ENCODE results near the gene NTRK3.
"Not testable (repeated sequence)": the region's sequence is repeated elsewhere in the genome, so short reads cannot be mapped to it uniquely, and the experiment has no call there.

The NTRK3 gene

GRCh38 chr15:88048755-88049154 is 207.8 kb downstream of the NTRK3 start:
- H3K4me3 ChIP-seq (ENCODE audit: insufficient read depth, low read depth, low read length): no peak overlapping the region

DNA sequence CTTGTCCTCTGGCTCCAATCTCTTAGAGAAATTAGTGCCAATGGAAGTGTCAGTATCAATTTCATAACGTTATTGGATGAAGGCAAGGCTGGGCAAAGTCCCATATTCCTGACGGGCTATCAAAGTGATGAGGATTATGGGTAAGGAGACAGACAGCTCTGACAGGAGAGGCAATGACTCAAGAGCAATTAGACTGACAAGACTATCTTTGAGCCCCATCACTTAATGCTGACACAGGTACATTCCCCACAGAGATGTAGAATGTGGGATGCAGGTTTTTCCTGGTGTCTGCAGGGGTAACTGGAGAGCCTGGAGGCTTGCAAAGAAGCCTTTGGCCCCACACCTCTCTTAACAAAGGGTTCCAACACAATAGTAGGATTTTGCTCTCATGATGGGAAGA is 208.3 kb downstream of the NTRK3 start:
- Histone ChIP-seq H3K4me3 (ENCODE audit: insufficient read depth, low read depth, low read length) (no peak overlapping the region), H3K4me1 (ENCODE audit: control insufficient read depth, insufficient read depth, low read length) (no peaks in the 10 kb centered on the region), H3K27ac (ENCODE audit: insufficient read depth, low read depth, low read length, poor library complexity, severe bottlenecking) (no peak overlapping the region), H3K27me3 (ENCODE audit: control insufficient read depth, insufficient read depth, low read length, poor library complexity, severe bottlenecking) (no peaks in the 10 kb centered on the region), H3K36me3 (ENCODE audit: control insufficient read depth, insufficient read depth, low read length) (no peaks in the 10 kb centered on the region), H3K9me3 (ENCODE audit: control insufficient read depth, low read length) (no peaks in the 10 kb centered on the region)
- 90 to 94% methylated on average over 2 of the region's 2 CpGs for WGBS, 2 experiments

More at GRCh38 chr15:88048755-88049154, 207.8 kb downstream of the NTRK3 start:
- H3K4me1 ChIP-seq (ENCODE audit: control insufficient read depth, insufficient read depth, low read length): no peaks in the 10 kb centered on the region
- no peaks in the 10 kb centered on the region for H3K9me3 ChIP-seq (ENCODE audit: control insufficient read depth, low read length)
- H3K36me3 ChIP-seq (ENCODE audit: control insufficient read depth, insufficient read depth, low read length): no peaks in the 10 kb centered on the region
- no peak overlapping the region for H3K27ac ChIP-seq (ENCODE audit: insufficient read depth, low read depth, low read length, poor library complexity, severe bottlenecking)
- no peaks in the 10 kb centered on the region for H3K27me3 ChIP-seq (ENCODE audit: control insufficient read depth, insufficient read depth, low read length, poor library complexity, severe bottlenecking)
- WGBS, 2 experiments: 97 to 98% methylated on average over 3 of the region's 3 CpGs

DNA sequence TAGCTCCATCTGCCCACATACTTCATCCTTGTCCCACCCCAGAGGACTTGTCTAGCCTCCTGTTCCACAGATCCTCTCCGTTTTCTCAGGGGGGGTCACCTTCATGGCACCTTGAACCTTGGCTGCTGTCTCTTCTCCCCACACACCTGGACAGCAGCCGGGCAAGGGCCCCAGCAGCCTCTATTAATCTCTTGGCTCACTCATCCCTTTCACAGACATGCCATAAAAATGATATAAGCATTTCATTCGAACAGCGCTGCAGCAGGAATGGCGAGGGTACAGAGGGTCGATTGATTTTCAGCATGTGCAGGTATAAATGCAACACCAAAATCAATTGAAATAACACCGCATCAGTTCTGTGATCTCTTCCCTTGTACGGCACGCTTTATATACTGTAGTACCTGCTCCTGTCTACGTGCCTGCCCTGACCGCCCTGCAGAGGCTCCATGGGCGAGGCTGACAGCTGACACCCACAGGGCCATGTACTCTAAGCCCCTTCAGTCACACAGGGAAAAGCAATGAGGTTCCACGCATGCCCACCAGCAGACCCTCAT is 209.9 kb downstream of the NTRK3 start:
- Histone ChIP-seq H3K36me3 (ENCODE audit: control insufficient read depth, insufficient read depth, low read length) (no peaks in the 10 kb centered on the region), H3K9me3 (ENCODE audit: control insufficient read depth, low read length) (no peaks in the 10 kb centered on the region), H3K27me3 (ENCODE audit: control insufficient read depth, insufficient read depth, low read length, poor library complexity, severe bottlenecking) (no peaks in the 10 kb centered on the region), H3K27ac (ENCODE audit: insufficient read depth, low read depth, low read length, poor library complexity, severe bottlenecking) (no peak overlapping the region), H3K4me3 (ENCODE audit: insufficient read depth, low read depth, low read length) (no peak overlapping the region), H3K4me1 (ENCODE audit: control insufficient read depth, insufficient read depth, low read length) (no peaks in the 10 kb centered on the region)
- WGBS, 2 experiments: 91 to 92% methylated on average over 13 of the region's 13 CpGs

GRCh38 chr15:88043396-88043795 is 213.1 kb downstream of the NTRK3 start:
- Histone ChIP-seq H3K4me3 (ENCODE audit: insufficient read depth, low read depth, low read length) (no peak overlapping the region), H3K36me3 (ENCODE audit: control insufficient read depth, insufficient read depth, low read length) (no peaks in the 10 kb centered on the region), H3K9me3 (ENCODE audit: control insufficient read depth, low read length) (no peaks in the 10 kb centered on the region), H3K27ac (ENCODE audit: insufficient read depth, low read depth, low read length, poor library complexity, severe bottlenecking) (no peak overlapping the region), H3K4me1 (ENCODE audit: control insufficient read depth, insufficient read depth, low read length) (no peaks in the 10 kb centered on the region), H3K27me3 (ENCODE audit: control insufficient read depth, insufficient read depth, low read length, poor library complexity, severe bottlenecking) (no peaks in the 10 kb centered on the region)
- WGBS, 2 experiments: 90 to 95% methylated on average over 1 of the region's 1 CpG

GRCh38 chr15:88042047-88042446 is 214.5 kb downstream of the NTRK3 start:
- no peak overlapping the region for H3K4me3 ChIP-seq (ENCODE audit: insufficient read depth, low read depth, low read length)
- no peaks in the 10 kb centered on the region for H3K27me3 ChIP-seq (ENCODE audit: control insufficient read depth, insufficient read depth, low read length, poor library complexity, severe bottlenecking)
- WGBS, 2 experiments: 94 to 96% methylated on average over 5 of the region's 5 CpGs
- H3K4me1 ChIP-seq (ENCODE audit: control insufficient read depth, insufficient read depth, low read length): no peaks in the 10 kb centered on the region
- no peak overlapping the region for H3K27ac ChIP-seq (ENCODE audit: insufficient read depth, low read depth, low read length, poor library complexity, severe bottlenecking)
- H3K9me3 ChIP-seq (ENCODE audit: control insufficient read depth, low read length): no peaks in the 10 kb centered on the region
- H3K36me3 ChIP-seq (ENCODE audit: control insufficient read depth, insufficient read depth, low read length): no peaks in the 10 kb centered on the region

DNA sequence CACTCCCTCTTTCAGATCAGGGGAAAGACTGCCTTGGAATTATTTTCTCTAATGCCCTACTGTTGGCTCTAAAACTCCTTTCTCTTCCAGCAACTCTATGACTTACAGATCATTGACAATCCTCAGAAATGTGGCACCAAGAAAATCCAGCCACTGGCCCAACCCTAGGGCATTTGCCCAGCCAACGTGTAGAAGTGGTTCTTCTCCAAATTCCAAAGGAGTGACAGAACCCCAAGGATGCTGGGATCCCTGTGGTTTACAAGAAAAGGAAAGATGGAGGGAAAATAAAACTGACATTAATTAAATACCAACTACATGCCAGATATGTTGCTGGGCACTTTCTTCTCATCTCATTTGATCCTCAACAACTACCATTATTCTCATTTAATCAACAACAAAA is 216.0 kb downstream of the NTRK3 start:
- 70 to 75% methylated on average over 1 of the region's 1 CpG for WGBS, 2 experiments

DNA sequence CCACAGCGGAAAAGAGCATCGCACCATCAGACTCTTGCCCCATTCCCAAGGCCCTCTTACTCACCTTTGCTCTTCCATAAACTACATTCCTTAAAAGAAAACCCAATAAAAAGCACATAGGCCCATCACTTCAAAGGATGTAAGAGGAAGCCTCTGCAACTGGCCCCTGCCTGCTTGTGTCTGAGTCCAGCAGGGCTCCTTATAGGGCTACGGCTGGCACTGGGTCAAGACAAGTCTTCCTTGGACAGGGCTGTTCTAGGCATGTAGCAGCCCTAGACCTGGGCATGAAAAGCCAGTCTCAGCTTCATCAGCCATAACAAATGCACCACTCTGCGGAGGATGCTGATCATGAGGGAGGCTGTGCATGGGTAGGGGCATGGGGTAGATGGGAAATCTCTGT is 218.3 kb downstream of the NTRK3 start:
- no peaks in the 10 kb centered on the region for H3K36me3 ChIP-seq (ENCODE audit: control insufficient read depth, insufficient read depth, low read length)
- 84 to 86% methylated on average over 3 to 4 of the region's 4 CpGs for WGBS, 2 experiments
- H3K27ac ChIP-seq (ENCODE audit: insufficient read depth, low read depth, low read length, poor library complexity, severe bottlenecking): no peak overlapping the region
- H3K4me1 ChIP-seq (ENCODE audit: control insufficient read depth, insufficient read depth, low read length): no peaks in the 10 kb centered on the region
- no peak overlapping the region for H3K4me3 ChIP-seq (ENCODE audit: insufficient read depth, low read depth, low read length)
- no peaks in the 10 kb centered on the region for H3K27me3 ChIP-seq (ENCODE audit: control insufficient read depth, insufficient read depth, low read length, poor library complexity, severe bottlenecking)
- no peaks in the 10 kb centered on the region for H3K9me3 ChIP-seq (ENCODE audit: control insufficient read depth, low read length)

More for the DNA sequence above, 216.0 kb downstream of the NTRK3 start:
- Histone ChIP-seq H3K4me3 (ENCODE audit: insufficient read depth, low read depth, low read length) (no peak overlapping the region), H3K27ac (ENCODE audit: insufficient read depth, low read depth, low read length, poor library complexity, severe bottlenecking) (no peak overlapping the region), H3K4me1 (ENCODE audit: control insufficient read depth, insufficient read depth, low read length) (no peaks in the 10 kb centered on the region), H3K9me3 (ENCODE audit: control insufficient read depth, low read length) (no peaks in the 10 kb centered on the region), H3K36me3 (ENCODE audit: control insufficient read depth, insufficient read depth, low read length) (no peaks in the 10 kb centered on the region), H3K27me3 (ENCODE audit: control insufficient read depth, insufficient read depth, low read length, poor library complexity, severe bottlenecking) (no peaks in the 10 kb centered on the region)

DNA sequence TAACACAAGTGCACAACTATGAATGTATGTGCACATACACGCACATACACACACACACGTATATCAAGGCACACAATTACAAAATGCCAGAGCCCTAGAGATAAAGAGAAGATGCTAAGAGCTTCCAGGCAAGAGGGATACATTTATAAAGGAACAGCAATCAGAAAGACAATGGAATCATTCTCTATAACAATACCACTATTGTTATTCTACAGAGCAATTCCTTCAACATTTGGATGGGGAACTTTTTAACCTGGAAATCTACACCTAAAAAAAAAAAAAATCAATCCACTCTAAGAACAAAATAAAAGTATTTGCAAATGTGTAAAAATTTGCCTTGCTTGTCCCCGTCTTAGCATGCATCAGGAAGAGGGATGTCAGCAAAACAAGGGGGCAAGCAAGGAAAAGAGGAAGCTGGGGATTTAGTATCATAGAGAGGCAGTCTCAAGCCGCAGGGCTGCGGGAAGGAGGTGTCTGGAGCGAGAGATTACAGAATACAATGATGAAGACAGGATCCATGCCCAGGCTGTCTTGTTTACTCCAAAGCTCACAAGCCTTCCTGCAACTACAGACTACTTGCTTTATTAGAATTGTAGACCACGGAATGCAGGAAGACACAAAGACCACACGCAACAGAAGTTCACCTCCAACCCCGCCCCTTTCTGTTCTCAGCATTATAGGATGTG is 220.2 kb downstream of the NTRK3 start:
- Histone ChIP-seq H3K4me1 (ENCODE audit: control insufficient read depth, insufficient read depth, low read length) (no peaks in the 10 kb centered on the region), H3K9me3 (ENCODE audit: control insufficient read depth, low read length) (no peaks in the 10 kb centered on the region), H3K27ac (ENCODE audit: insufficient read depth, low read depth, low read length, poor library complexity, severe bottlenecking) (no peak overlapping the region), H3K27me3 (ENCODE audit: control insufficient read depth, insufficient read depth, low read length, poor library complexity, severe bottlenecking) (no peaks in the 10 kb centered on the region), H3K36me3 (ENCODE audit: control insufficient read depth, insufficient read depth, low read length) (no peaks in the 10 kb centered on the region), H3K4me3 (ENCODE audit: insufficient read depth, low read depth, low read length) (no peak overlapping the region)
- WGBS, 2 experiments: 43 to 44% methylated on average over 9 of the region's 9 CpGs

DNA sequence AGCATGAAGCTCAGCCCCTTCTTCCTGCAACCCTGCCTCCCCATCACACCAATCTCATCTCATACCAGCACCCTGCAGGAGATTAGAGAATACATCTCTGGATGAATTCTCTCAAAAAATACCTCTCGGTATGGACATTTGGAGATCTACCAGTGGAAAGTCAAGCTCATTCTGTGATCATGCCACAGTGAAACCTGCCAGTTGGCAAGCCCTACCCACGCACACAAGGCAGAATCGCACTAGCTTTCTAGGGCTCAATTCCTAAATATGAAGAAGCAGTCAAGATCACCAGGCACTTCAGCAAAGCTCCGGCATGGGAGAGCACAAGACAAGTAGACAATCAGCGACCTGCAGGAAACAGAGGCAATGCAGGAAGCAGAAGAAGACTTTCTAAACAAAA is 221.2 kb downstream of the NTRK3 start:
- Histone ChIP-seq H3K27me3 (ENCODE audit: control insufficient read depth, insufficient read depth, low read length, poor library complexity, severe bottlenecking) (no peaks in the 10 kb centered on the region), H3K4me1 (ENCODE audit: control insufficient read depth, insufficient read depth, low read length) (no peaks in the 10 kb centered on the region), H3K27ac (ENCODE audit: insufficient read depth, low read depth, low read length, poor library complexity, severe bottlenecking) (no peak overlapping the region), H3K4me3 (ENCODE audit: insufficient read depth, low read depth, low read length) (no peak overlapping the region), H3K9me3 (ENCODE audit: control insufficient read depth, low read length) (no peaks in the 10 kb centered on the region), H3K36me3 (ENCODE audit: control insufficient read depth, insufficient read depth, low read length) (no peaks in the 10 kb centered on the region)
- WGBS, 2 experiments: 88 to 90% methylated on average over 5 of the region's 5 CpGs

DNA sequence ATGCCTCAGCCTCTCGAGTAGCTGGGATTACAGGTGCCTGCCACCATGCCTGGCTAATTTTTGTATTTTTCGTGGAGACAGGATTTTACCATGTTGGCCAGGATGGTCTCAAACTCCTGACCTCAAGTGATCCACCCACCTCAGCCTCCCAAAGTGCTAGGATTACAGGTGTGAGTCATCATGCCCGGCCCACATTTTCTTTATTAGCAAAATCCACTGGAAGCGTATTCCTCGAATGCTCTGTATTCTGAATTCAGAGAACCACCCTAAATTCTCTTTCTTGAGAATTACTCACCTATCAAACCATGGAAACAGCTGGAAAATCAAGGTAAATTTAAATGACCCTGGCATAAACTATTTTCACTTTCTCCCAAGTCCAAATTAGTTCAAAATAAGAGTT is 223.1 kb downstream of the NTRK3 start:
- not testable (repeated sequence) for H3K36me3 ChIP-seq (ENCODE audit: control insufficient read depth, insufficient read depth, low read length); H3K4me3 ChIP-seq (ENCODE audit: insufficient read depth, low read depth, low read length); H3K27me3 ChIP-seq (ENCODE audit: control insufficient read depth, insufficient read depth, low read length, poor library complexity, severe bottlenecking); H3K9me3 ChIP-seq (ENCODE audit: control insufficient read depth, low read length); H3K27ac ChIP-seq (ENCODE audit: insufficient read depth, low read depth, low read length, poor library complexity, severe bottlenecking); H3K4me1 ChIP-seq (ENCODE audit: control insufficient read depth, insufficient read depth, low read length)
- 96 to 98% methylated on average over 5 of the region's 5 CpGs for WGBS, 2 experiments
